HG03139 (cell line): Measurements from ENCODE around the gene SMAD3.
A peak's percentile ranks its signal among the peaks of the same experiment; 100 is the strongest.

Source experiments
- ATAC-seq: cut with Tn5 transposase; IDR thresholded peaks from one replicate; pipeline ENCODE4 v1.9.1; 2021; ENCODE audit not compliant: unreplicated experiment

SMAD3 gene

GRCh38 chr15:67124911-67125588 is 59.6 kb downstream of the SMAD3 start:
- no peak for ATAC-seq

DNA sequence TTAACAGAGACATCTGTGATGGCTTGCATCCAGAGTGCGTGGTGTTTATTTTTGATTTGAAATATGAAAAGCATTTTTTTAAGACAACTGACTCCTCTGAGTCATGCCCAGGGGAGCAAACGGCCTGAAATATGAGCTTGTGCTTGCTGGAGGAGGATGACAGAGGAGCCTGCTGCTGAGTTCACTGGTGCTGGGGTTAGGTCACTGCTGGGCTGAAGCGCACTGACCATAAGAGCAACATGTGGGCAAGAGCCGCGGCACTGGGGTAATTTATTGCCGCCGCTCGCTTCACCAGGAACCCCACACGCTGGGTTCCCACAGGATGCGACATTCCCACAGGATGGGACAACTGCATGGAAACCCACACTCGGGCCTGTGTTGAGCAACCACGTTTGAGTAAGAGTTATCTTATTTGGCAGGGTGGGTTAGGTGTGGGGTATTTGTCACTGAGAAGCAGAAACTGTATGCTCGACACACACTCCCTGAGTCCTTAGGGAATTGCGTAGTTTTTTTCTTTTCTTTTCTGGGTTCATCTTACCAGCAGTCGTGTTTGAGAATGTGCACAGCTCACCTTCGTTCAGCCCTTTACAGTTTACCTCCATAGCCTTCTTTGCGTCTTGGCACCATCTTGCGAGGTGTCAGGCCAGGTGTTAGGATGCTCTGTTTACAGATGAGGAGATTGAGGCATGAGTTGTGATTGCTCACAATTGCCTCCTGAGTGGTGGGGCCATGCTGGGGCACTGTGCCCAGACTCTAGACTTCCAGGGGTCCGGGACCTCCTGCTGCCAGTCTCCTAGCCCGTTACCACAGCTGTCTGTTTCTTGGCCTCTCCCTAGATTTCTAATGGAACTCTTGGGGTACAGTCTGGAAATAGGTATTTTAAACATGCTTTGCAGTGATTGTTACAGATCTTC is 60.4 kb downstream of the SMAD3 start:
- no peak for ATAC-seq

- no peak for ATAC-seq
These were observed 61.3 kb downstream of the SMAD3 start for GRCh38 chr15:67126551-67127330.

DNA sequence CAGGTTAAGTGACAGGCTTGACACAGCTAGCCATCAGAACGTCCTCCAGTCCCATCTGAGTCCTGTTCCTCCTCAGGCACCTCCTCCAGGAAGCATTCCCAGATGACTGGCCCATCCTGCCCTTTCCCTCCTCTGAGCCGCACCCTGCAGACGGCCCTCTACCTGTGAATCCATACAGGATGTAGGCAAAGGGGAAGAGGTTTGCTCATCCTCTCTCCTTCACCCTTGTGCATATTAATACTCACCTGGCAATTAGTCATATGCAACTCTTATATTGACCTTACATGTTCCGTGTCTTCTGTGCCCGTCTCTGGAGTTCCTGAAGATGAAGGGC is 61.9 kb downstream of the SMAD3 start:
- no peak for ATAC-seq

DNA sequence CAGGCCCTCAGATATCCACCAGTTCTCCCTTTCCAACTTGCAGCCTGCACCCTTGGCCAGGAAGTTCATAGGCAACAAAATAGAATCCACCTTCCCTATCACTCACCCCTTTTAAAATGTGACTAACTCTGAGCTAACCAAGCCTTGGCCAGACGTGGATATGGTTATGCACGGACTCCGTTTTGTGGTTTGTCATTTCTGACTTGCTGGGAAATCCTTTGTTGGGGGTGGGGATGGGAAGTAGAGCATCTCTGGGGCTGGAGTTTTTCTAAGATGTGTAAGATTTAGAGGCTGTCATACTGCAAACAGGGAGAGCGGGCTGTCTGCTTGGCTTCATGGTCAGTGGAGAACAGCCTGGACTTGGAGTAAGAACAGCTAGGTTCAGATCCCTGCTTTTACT is 62.6 kb downstream of the SMAD3 start:
- ATAC-seq, result no peak

- ATAC-seq, result no peak
These were observed 64.8 kb downstream of the SMAD3 start for GRCh38 chr15:67130166-67130565.

- no peak for ATAC-seq
These were observed 65.5 kb downstream of the SMAD3 start for GRCh38 chr15:67130673-67131601.

GRCh38 chr15:67132276-67132675 is 66.9 kb downstream of the SMAD3 start:
- ATAC-seq, result no peak

- ATAC-seq, result no peak
These were observed 67.6 kb downstream of the SMAD3 start for GRCh38 chr15:67133026-67133425.

DNA sequence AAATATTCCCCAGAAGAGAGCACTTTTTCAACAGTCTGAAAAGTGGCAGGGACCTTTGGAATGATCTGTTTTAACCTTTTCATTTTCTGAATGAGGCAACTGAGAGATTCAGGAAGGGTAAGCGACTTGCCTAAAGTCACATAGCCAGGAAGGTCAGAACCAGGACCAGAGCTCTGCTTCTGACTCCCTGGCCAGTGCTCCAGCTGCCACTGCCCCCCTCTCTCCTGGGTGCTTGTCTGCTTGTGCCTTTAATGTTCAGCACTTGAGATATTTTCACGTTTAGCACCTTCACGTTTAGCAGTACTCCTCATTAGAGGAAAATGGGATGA is 68.3 kb downstream of the SMAD3 start:
- no peak for ATAC-seq

- peak; percentile 62 for ATAC-seq
These were observed 68.9 kb downstream of the SMAD3 start for GRCh38 chr15:67134067-67134838.

DNA sequence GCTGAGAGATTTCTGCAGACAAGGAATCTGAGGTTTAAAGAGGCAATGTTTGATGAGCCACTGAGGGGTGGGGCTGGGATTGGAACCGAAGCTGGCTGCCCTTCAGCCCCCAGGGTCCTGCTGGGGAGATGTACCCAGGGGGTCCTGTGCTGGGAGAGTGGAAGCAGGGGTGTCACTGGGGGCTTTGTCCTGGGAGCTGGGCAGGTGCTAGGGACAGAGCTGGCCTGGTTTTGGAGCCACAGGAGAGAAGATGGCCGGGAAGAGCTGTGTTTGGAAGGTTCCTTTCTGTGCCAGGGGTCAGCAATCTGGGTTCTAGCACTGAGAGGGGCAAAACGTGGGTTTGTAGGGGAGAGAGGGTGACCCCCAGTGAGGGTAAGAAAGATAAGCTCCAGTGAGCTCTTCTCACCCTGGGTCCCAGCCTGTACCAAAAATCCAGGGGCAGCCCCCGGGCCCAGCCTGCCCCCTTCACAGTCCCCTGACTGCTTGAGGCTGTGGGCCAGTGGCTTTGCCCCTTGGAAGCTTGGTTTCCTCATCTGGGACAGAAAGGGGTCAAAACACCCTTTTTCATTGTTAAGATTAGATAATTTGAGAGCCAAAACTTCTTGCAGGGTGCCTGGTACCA is 69.6 kb downstream of the SMAD3 start:
- ATAC-seq, result no peak

- no peak for ATAC-seq
These were observed 70.1 kb downstream of the SMAD3 start for GRCh38 chr15:67135494-67135893.

- ATAC-seq, result no peak
These were observed 71.4 kb downstream of the SMAD3 start for GRCh38 chr15:67136802-67137201.

GRCh38 chr15:67137319-67137718 is 71.9 kb downstream of the SMAD3 start:
- no peak for ATAC-seq

GRCh38 chr15:67137951-67138848 is 72.8 kb downstream of the SMAD3 start:
- ATAC-seq, result no peak

- no peak for ATAC-seq
These were observed 73.8 kb downstream of the SMAD3 start for GRCh38 chr15:67138891-67139855.
